ENCODE results near the gene MIB2.
A peak's percentile ranks its signal among the peaks of the same experiment; 100 is the strongest.

The MIB2 gene

DNA sequence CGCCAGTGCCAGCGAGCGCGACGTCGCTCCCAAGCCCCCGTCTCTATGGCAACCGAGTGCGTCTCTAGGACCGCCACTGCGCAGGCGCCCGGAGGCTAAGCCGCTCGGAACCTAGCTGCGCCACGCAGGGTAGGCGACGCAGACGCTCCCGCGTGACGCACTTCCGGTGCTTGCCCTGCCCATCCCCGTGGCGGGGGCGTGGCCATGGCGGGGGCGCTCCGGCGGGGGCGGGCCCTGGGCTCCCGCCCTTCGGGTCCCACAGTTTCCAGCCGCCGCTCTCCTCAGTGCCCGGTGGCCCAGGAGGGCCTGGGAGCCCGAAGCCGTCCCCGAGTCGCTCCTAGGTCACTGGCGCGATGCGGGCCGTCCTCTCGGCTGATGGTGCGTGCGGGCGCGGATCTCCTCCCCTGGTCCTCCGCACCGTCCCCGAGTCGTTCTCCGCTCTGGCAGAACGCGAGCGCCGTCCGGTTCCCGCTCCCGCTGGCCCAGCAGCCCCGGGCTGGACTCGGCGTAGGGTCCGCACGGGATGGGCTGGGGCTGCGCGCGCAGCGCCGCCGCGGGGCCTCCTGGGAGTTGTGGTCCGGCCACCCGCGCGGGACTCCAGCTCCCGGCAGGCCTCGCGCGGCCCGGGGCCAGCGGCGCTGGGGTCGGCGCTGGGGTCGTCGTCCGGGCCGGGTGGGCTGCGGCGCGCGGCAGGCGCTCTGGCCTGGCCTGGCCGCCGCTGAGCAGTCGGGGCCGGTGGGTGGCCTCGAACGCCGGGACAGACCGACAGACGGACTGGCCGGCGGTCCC lies at the start of gene MIB2:
MIB2 (plus strand) TSS at position 245 of the 789 bp plus-strand sequence. CDS start 7,953 bp downstream, outside the sequence.
- Histone ChIP-seq H3K9me3 (ENCODE audit: control insufficient read depth, insufficient read depth, low read length) (no peaks in the 10 kb centered on the region), H3K4me1 (ENCODE audit: insufficient read depth, low read length) (no peaks in the 10 kb centered on the region; the same call in none of the 2 replicates), H3K36me3 (ENCODE audit: insufficient read depth, low read length) (no peaks in the 10 kb centered on the region; the same call in 1 of the 2 replicates), H3K9ac (ENCODE audit: low read depth, low read length) (peak within 1 kb of the TSS; percentile 100)

DNA sequence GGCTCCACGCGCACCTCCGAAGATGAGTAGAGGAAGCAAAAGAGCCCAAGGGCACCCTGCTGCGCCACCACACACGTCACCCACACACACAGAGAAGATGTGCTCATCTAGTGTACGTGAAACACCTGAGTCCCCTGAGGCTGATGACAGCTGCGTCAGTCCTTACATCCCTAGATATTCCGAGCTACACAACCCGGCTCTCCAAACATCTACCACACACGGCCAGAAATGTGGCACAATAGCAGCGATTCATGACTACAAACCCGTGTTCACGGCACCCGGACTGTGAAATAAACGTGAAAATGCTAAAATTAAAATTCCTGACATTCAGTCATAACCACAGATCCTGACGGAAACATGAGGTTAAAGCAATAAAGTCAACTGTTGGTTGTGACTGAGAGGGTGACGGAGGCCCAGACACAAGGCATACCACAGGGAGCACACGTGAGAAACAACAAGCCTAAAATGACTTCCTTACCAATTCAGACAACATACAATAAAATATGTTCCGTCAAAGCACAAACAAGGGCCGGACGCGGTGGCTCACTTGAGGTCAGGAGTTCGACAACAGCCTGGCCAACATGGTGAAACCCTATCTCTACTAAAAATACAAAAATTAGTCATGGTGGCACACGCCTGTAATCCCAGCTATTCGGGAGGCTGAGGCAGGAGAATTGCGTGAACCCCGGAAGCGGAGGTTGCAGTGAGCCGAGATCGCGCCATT lies 48.0 kb upstream of the MIB2 start:
- no peak overlapping the region for H3K9ac ChIP-seq (ENCODE audit: low read depth, low read length)
- peaks cover 26% of the 10 kb centered on the region for H3K36me3 ChIP-seq (ENCODE audit: insufficient read depth, low read length)

DNA sequence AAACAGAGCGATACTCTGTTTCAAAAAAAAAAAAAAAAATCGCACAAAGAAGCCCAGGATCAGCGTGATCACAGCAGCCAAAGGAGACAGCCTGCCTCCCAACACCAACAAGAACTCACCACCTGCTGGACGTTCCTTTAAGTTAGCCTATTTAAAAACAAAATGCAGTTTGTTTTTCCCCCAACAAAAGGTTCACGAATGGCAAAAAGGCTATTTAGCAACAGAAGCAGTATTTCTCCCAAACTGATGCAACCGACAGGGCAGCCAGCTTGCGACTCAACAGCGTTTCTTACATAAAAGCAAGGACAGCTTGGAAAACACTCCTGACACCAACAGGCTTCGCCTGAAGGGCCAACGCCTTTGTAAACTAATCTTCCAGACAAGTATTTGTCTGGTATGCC lies 47.4 kb upstream of the MIB2 start:
- Histone ChIP-seq H3K9me3 (ENCODE audit: control insufficient read depth, insufficient read depth, low read length) (no peaks in the 10 kb centered on the region), H3K9ac (ENCODE audit: low read depth, low read length) (no peak overlapping the region), H3K4me1 (ENCODE audit: insufficient read depth, low read length) (no peaks in the 10 kb centered on the region; the same call in 1 of the 2 replicates), H3K36me3 (ENCODE audit: insufficient read depth, low read length) (peaks cover 23% of the 10 kb centered on the region)

More for the DNA sequence above, 48.0 kb upstream of the MIB2 start:
- no peaks in the 10 kb centered on the region for H3K9me3 ChIP-seq (ENCODE audit: control insufficient read depth, insufficient read depth, low read length)
- H3K4me1 ChIP-seq (ENCODE audit: insufficient read depth, low read length): no peaks in the 10 kb centered on the region; the same call in 1 of the 2 replicates

DNA sequence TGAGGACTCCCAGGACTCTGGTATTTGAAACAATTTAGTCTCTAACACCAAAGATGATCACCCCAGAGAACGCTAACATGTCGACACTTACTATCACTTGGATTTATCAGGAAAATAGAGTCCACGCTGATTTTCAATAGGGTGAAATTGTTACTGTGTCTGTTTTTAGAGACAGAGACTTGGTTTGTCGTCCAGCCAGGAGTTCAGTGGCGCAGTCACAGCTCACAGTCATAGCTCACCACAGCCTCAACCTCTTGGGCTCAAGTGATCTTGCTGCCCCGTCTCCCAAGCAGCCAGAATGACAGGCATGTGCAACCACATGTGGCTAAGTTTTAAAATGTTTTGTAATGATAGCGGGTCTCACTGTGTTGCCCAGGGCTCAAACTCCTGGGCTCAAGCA lies 46.0 kb upstream of the MIB2 start:
- H3K36me3 ChIP-seq (ENCODE audit: insufficient read depth, low read length): peaks cover 18% of the 10 kb centered on the region
- H3K9ac ChIP-seq (ENCODE audit: low read depth, low read length): no peak overlapping the region
- no peaks in the 10 kb centered on the region; the same call in 1 of the 2 replicates for H3K4me1 ChIP-seq (ENCODE audit: insufficient read depth, low read length)
- H3K9me3 ChIP-seq (ENCODE audit: control insufficient read depth, insufficient read depth, low read length): no peaks in the 10 kb centered on the region

DNA sequence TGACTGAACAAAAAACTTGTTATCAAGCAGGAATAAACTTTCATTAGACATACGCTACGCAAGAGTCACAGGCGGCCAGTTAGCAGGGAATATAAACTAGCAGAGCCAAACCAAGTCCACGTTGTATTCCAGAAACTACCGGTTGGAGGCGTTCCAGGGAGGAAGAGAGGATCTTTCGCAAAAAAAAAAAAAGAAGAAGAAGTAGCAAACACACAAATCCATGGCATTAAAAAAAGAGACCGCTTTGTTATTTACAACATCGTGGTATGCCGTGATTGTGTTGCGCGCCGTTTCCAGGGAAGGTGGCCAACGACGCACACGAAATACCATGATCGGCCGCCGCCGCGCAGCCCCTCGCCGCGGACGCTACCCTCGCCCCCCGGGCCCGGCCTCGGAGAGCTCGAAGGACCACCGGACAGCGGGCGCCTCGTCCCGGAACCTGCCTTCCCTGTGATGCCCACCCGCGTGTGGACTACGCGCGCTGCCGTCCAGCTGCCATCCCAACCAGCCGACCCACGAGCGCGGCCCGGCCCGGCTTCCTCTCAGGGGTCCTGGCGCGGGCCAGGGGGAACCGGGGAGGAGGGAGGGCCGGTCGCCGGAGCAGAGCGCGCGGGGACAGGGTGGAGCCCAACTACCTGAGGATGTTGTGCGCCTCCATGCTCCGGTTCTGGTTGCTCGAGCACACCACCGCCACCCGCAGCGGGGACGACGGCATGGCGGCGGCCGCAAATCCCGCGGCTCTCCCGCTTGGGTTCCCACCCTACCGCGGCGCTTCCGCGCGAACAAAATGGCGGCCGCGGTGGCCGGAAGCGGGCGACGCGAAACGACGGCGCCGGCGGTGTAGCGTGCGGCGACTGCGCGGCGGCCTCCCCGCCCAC lies 41.2 kb upstream of the MIB2 start:
- Histone ChIP-seq H3K9ac (ENCODE audit: low read depth, low read length) (peak overlapping the region; percentile 97), H3K9me3 (ENCODE audit: control insufficient read depth, insufficient read depth, low read length) (no peaks in the 10 kb centered on the region), H3K36me3 (ENCODE audit: insufficient read depth, low read length) (peaks cover 2% of the 10 kb centered on the region; the same call in 1 of the 2 replicates), H3K4me1 (ENCODE audit: insufficient read depth, low read length) (no peaks in the 10 kb centered on the region)

DNA sequence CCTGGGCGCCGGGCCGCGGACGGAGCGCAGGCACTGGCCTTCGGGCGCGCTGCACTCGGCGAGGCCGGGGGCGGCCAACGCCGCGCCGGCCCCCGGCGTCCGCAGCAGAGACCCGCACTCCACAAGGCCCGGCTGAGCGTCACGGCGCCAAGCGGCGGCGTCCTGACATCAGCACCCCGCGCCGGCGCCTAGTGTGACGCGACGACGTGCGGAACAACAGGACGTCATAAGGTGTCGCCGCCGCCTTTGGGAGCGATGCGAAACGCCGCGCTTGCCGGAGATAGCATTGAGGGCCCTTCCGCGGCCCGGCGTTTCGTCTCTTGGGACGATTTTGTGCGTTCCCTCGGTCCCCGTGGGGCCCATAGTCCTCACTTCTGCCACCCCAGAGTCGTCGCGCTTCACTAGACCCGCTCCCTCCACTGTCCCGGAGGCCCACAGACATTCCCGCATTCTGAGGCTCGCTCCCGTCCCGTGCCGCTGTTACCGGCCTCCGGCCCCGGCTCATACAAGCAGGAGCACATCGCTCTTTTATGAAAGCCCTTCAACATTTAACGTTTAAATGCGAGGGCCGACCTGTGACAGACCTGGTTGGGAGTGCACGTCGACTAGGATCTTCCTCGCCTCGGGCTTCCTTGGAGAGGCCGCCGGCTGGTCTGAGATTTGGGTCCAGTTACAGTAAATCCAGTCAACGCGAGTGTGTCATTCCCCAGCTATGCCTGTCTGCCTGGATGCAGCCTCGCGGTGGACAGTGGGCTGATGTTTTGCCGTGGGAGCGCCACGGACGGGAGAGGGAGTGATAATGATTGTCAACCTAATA lies 40.4 kb upstream of the MIB2 start, which contains the start of gene SSU72:
SSU72 (minus strand) TSS at position 143 of the 817 bp plus-strand sequence. CDS start 306 bp downstream, outside the sequence.
- Histone ChIP-seq H3K36me3 (ENCODE audit: insufficient read depth, low read length) (peaks cover 2% of the 10 kb centered on the region; the same call in 1 of the 2 replicates), H3K4me1 (ENCODE audit: insufficient read depth, low read length) (no peaks in the 10 kb centered on the region), H3K9me3 (ENCODE audit: control insufficient read depth, insufficient read depth, low read length) (no peaks in the 10 kb centered on the region), H3K9ac (ENCODE audit: low read depth, low read length) (peak within 1 kb of the TSS; percentile 97)

DNA sequence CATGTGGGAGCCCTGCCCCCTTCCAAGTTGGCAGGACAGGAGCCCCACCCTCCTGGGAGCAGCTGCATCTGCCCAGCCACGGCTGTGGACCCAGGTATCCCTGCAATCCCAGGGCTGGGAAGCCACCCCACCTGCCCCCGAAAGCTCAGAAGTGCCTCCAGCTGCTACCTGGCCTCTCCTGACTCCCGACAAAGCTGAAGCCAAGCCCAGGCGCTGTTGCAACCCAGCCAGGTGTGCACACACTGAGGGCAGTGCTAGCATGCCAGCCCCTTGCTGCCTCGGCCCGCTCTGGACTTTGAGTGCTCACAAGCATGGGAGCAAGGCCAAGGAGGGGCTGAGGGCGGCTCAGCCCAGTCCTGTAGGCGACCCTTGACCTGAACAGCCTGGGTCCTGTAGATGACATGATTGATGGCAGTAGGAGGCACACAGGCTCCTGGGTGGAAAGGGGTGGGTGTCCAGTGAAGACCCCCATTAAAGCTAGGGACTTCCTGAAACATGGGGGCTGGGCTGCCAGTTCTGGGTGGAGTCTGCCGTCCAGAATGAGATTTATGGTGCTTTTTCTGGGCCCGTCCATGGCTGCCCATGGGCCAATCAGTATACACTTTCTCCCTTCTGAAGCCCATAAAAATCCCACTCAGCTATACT lies 37.8 kb upstream of the MIB2 start:
- Histone ChIP-seq H3K36me3 (ENCODE audit: insufficient read depth, low read length) (no peaks in the 10 kb centered on the region), H3K9ac (ENCODE audit: low read depth, low read length) (no peak overlapping the region), H3K4me1 (ENCODE audit: insufficient read depth, low read length) (no peaks in the 10 kb centered on the region), H3K9me3 (ENCODE audit: control insufficient read depth, insufficient read depth, low read length) (no peaks in the 10 kb centered on the region)

DNA sequence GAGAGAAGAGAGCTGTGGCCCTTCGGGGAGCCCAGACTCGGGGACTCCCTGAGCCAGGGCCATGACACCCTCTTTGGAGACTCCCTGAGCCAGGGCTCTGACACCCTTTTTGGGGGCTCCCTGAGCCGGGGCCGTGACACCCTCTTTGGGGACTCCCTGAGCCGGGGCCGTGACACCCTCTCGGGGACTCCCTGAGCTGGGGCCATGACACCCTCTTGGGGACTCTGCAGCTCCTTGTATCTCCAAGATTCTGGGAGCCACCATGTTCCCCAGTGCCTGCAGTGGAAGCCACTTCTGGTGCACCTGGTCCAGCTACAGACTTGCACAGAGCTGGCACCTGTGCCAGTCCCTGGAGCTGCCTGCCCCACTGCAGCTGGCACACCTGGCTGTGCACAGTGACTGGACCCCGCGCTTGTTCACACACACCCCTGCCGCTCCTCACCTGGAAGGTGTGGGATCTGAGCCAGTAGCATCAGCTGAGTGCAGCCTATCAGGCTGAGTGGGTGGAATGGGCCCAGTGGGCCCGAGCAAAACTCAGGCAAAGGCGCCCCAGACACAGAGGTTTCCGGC lies 36.8 kb upstream of the MIB2 start:
- Histone ChIP-seq H3K9ac (ENCODE audit: low read depth, low read length) (no peak overlapping the region), H3K9me3 (ENCODE audit: control insufficient read depth, insufficient read depth, low read length) (no peaks in the 10 kb centered on the region), H3K4me1 (ENCODE audit: insufficient read depth, low read length) (no peaks in the 10 kb centered on the region), H3K36me3 (ENCODE audit: insufficient read depth, low read length) (no peaks in the 10 kb centered on the region)

DNA sequence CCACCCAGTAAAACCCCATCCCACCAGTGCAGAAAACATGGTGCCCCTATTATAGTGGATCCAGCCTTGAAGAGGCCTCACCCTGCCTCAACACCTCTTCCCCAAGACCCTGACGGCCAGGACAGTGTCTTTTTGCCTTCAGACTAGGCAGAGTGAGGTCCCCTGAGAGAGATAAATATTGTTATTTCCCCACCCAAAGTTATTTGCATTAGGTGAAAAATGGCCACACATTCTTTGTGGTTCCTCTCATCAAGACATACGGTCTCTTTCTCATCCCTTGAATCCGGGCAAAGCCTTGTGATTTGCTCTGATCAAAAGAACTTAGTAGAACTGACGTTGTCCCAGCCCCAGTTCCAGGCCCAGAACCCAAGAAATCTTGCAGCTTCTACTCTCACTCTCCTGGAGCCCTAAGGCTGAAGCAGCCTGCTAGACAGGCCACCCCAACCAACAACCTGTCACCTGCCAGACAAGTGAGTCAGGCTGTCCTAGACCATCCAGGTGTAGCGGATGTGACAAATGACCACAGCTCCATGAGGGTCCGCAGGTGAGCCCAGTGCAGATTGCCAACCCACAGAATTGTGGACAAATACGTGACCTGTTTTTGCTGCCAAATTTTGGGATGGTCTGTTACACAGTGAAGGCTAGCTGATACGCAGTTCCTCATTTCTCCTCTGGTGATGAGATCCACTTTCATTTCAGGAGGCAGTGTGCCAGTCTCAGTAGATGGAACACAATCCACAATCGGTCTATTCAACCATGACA lies 32.5 kb upstream of the MIB2 start:
- Histone ChIP-seq H3K9ac (ENCODE audit: low read depth, low read length) (no peak overlapping the region), H3K4me1 (ENCODE audit: insufficient read depth, low read length) (no peaks in the 10 kb centered on the region), H3K9me3 (ENCODE audit: control insufficient read depth, insufficient read depth, low read length) (no peaks in the 10 kb centered on the region), H3K36me3 (ENCODE audit: insufficient read depth, low read length) (no peaks in the 10 kb centered on the region)

DNA sequence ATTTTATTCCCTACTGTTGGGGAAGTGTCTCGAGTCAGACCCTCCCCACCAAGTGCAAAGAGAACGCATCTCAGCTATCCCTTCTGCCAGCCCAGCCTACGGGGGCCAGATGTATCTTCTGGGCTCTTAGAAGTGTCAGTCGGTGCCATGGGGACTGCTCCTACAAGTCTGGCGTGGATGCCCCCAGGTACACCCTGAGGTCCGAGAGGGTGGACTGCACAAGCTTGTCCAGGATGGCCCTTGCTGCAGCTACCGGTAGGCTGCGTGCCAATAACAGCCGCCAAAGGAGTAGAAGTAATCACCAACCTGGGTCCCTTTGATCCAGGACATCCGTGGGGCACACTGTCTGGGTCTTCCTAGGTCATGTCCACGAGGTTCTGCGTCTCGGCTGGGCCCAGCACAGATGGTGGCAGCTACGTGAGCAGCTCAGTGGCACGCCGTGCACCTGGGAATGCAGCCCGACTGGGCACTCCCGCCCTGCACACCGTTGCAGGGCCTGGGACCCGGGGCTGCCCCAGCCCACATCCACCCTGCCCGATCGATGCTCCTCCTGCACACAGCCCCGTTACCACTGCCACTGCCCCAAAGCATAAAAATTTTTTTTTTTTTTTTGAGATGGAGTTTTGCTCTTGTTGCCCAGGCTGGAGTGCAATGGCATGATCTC lies 31.8 kb upstream of the MIB2 start:
- no peaks in the 10 kb centered on the region for H3K4me1 ChIP-seq (ENCODE audit: insufficient read depth, low read length)
- H3K36me3 ChIP-seq (ENCODE audit: insufficient read depth, low read length): no peaks in the 10 kb centered on the region

DNA sequence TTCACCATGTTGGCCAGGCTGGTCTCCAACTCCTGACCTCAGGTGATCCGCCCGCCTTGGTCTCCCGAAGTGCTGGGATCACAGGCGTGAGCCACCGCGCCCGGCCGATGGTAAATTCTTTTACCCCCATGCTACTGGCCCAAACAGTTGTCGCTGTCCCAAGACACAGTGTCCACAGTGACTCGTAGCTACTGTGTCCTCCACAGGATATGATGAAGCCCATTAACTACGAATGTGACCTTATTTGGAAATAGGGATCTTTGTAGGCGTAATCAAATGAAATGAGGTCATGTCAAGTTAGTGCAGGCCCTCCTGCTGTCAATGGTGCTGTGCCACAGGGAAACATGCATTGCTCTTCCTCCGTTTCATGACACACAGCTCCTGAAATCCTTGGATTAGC lies 23.8 kb upstream of the MIB2 start:
- Histone ChIP-seq H3K9me3 (ENCODE audit: control insufficient read depth, insufficient read depth, low read length) (no peaks in the 10 kb centered on the region), H3K36me3 (ENCODE audit: insufficient read depth, low read length) (no peaks in the 10 kb centered on the region), H3K4me1 (ENCODE audit: insufficient read depth, low read length) (peaks cover 3% of the 10 kb centered on the region), H3K9ac (ENCODE audit: low read depth, low read length) (no peak overlapping the region)

More for the DNA sequence above, 31.8 kb upstream of the MIB2 start:
- Histone ChIP-seq H3K9me3 (ENCODE audit: control insufficient read depth, insufficient read depth, low read length) (no peaks in the 10 kb centered on the region), H3K9ac (ENCODE audit: low read depth, low read length) (no peak overlapping the region)
